Fibroblast of villous mesenchyme (primary cell): ENCODE data around the gene LMF1. TPM values are rescaled to one million over a fixed set of nuclear protein-coding genes. Genes with fewer than 3 reads are reported as not detected.
"Not testable (repeated sequence)": the region's sequence is repeated elsewhere in the genome, so short reads cannot be mapped to it uniquely, and the experiment has no call there.

ENCODE experiments used
- DNase-seq: peaks from one replicate; pipeline ENCODE4 v3.0.0-alpha.2; 2010; ENCODE audit warnings: low read depth
- H3K4me3 ChIP-seq: 2 replicates; pipeline ENCODE4 v1.5.1; 2011; ENCODE audit warnings: low read depth, mild to moderate bottlenecking, low read length
- CTCF ChIP-seq: IDR thresholded peaks from 2 replicates; pipeline ENCODE4 v1.5.1; 2012; ENCODE audit warnings: low read depth, mild to moderate bottlenecking, low read length; ENCODE audit not compliant: insufficient read depth
- total RNA-seq: library from RNA; depleted of rRNA; stranded (reverse); fragments of >200 nt; gene quantifications from 2 replicates; pipeline ENCODE4 v1.2.3, GENCODE V29; 2012

LMF1 gene
- total RNA-seq, 1 donor = 13.0 TPM

- no peak for DNase-seq
- H3K4me3 ChIP-seq = no peak overlapping the region
Measured at GRCh38 chr16:860891-861290, 109.9 kb downstream of the LMF1 start.

GRCh38 chr16:858971-859370, 111.8 kb downstream of the LMF1 start:
- DNase-seq, H3K4me3 ChIP-seq: not testable (repeated sequence)

More at GRCh38 chr16:860891-861290, 109.9 kb downstream of the LMF1 start:
- no peak for TF ChIP-seq CTCF

- not testable (repeated sequence) for DNase-seq, H3K4me3 ChIP-seq
Measured at GRCh38 chr16:858441-858840, 112.3 kb downstream of the LMF1 start.

- no peak overlapping the region for H3K4me3 ChIP-seq
- no peak for TF ChIP-seq CTCF
- DNase-seq = no peak
Measured at GRCh38 chr16:856811-857210, 114.0 kb downstream of the LMF1 start.

GRCh38 chr16:856101-856500, 114.7 kb downstream of the LMF1 start:
- no peak for TF ChIP-seq CTCF
- no peak for DNase-seq

GRCh38 chr16:855471-855870, 115.3 kb downstream of the LMF1 start:
- H3K4me3 ChIP-seq = no peak overlapping the region
- no peak for TF ChIP-seq CTCF
- no peak for DNase-seq

More at GRCh38 chr16:856101-856500, 114.7 kb downstream of the LMF1 start:
- no peak overlapping the region for H3K4me3 ChIP-seq

GRCh38 chr16:854808-855410, 115.9 kb downstream of the LMF1 start:
- DNase-seq = no peak
- no peak for TF ChIP-seq CTCF

GRCh38 chr16:853981-854807, 116.6 kb downstream of the LMF1 start:
- no peak for TF ChIP-seq CTCF
- DNase-seq = no peak
- H3K4me3 ChIP-seq = no peak overlapping the region

More at GRCh38 chr16:854808-855410, 115.9 kb downstream of the LMF1 start:
- H3K4me3 ChIP-seq = no peak overlapping the region
